Stimulated activated CD4-positive, alpha-beta T cell treated with anti-CD3 and anti-CD28 coated beads, Interleukin-2, amount 100 ng/mL, for 48 hours (primary cell): ENCODE data around the gene MTREX.

Experiments
- DNase-seq, 2 donors: peaks; one replicate each; pipeline ENCODE4 v3.0.0-alpha.2; 2020

Gene MTREX

DNA sequence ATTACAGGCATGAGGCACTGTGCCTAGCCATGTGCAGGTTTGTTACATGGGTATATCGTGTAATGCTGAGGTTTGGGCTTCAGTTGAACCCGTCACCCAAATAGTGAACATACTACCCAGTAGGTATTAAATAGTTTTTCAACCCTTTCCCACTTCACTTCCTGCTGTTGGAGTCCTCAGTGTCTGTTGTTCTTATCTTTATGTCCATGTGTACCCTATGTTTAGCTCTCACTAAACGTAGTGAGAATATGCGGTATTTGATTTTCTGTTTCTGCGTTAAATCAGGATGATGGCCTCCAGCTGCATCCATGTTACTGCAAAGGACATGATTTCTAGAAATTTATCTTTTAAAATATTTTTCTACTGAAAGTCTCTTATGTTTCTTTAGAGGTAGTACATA lies 17.8 kb downstream of the MTREX start:
- DNase-seq: no peak

- no peak for DNase-seq
Observed at GRCh38 chr5:55327281-55327680, 19.5 kb downstream of the MTREX start.

DNA sequence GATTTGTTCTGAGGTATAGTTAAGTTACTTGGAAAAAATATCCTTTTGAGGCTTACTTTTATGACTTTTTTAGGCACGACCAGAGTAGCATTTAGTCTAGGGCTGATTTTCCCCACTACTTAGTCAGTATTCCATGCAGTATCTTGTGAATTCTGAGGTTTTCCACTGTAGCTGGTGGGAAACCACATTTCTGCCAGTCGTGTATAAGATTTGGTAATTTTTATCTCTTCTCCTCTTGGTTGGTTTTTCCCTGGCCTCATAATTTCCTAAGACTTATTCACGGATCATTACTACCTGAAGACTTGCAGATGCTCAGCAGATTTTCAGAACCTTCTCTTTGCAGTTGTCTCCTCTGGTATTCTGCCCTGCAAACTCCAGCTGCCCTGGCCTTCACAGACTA lies 23.5 kb downstream of the MTREX start:
- no peak for DNase-seq

DNA sequence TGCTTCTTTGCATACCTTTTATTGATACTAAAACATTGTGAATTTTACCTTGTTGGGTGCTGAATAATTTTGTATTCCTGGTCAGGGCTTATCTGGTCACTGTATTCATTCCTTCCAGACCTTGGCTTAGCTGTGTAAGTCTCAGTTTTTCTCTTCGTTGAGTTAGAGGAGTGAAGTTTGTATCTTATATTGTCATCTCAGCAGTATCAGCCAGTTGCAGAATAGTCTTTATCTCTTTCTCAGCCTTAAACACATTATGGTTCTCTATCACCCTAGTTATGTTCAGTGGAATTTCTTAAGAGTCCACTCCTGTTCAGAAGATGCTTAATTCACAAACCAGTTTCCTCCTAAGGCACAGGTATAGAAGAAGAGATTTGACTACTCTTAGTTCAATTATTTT lies 25.2 kb downstream of the MTREX start:
- DNase-seq: no peak

GRCh38 chr5:55333811-55334210 lies 26.0 kb downstream of the MTREX start:
- no peak for DNase-seq

- no peak for DNase-seq
Observed at GRCh38 chr5:55338092-55338613, 30.4 kb downstream of the MTREX start.

DNA sequence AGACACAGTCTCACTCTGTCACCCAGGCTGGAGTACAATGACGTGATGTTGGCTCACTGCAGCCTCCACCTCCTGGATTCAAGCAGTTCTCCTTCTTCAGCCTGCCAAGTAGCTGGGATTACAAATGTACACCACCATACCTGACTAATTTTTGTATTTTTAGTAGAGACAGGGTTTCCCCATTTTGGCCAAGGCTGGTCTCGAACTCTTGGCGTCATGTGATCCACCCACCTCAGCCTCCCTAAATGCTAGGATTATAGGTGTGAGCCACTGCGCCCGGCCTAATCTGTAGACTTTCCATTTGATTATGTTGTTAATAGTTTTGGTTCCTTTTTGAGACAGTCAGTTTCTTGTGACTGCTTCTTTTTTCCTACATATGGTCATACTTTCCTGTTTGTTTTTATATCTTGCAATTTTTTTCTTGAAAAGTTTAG lies 31.0 kb downstream of the MTREX start:
- DNase-seq: peak; percentile 59 to 62

DNA sequence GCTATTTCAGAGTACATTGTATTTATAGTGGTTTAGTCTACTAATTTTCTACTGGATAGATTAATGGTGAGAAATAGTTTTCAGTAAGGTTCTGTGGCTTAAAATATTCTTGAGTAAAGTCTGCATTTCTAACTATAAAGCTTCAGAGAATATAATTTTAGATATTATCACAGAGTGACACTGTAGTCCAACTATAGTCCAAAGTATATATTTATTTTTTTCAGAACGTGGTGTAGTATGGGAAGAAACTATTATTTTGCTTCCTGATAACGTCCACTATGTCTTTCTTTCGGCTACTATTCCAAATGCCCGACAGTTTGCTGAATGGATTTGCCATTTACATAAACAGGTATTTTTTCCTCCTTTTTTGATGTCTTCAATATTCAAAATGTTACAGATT lies 35.3 kb downstream of the MTREX start:
- DNase-seq: no peak

DNA sequence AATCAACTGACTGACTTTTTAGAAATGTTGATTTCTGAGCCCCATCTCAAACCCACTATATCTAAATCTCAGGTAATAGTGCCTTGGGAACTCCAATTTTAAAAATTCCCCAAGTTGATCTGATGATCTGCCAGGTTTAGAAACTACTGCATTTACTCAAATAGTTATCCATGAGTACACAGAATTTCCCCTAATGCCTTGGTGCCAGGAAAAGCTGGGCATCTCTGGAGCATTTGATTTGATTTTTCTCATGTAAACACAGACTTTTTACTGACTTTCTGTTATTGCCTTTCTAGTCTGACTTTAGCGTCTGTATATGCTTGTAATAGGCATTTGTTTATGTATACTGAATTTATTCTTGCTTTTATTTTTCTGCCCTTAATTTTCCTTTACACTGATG lies 35.8 kb downstream of the MTREX start:
- DNase-seq: no peak

GRCh38 chr5:55344392-55344992 lies 36.7 kb downstream of the MTREX start:
- DNase-seq: peak; percentile 57 to 71

DNA sequence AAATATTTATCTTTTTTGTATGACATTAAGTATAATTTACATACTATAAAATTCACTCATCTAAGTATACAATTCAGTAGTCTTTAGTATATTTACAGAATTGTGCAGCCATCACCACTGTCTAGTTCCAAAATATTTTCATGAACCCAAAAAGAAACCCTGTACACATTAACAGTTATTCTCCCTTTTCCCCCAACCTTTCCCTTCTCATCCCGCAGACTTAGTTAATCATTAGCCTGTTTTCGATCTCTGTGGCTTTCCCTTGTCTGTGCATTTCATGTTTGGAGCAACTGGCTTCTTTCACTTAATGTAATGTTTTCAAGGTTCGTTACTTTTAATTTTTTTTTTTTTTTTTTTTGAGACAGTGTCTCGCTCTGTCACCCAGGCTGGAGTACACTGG lies 37.5 kb downstream of the MTREX start:
- DNase-seq: no peak

DNA sequence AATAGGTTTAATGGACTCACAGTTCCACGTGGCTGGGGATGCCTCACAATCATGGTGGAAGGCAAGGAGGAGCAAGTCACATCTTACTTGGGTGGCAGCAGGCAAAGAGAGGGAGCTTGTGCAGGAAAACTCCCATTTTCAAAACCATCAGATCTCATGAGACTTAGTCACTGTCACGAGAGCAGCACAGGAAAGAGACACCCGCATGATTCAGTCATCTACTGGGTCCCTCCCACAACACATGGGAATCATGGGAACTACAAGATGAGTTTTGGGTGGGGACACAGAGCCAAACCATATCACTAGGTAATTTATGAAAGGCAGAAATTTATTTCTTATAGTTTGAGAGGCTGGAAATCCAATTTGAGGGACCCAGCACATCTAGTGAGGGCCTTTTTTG lies 40.0 kb downstream of the MTREX start:
- no peak for DNase-seq

- no peak for DNase-seq
Observed at GRCh38 chr5:55350754-55351153, 43.0 kb downstream of the MTREX start.

- DNase-seq: no peak
Observed at GRCh38 chr5:55356896-55357295, 49.1 kb downstream of the MTREX start.

DNA sequence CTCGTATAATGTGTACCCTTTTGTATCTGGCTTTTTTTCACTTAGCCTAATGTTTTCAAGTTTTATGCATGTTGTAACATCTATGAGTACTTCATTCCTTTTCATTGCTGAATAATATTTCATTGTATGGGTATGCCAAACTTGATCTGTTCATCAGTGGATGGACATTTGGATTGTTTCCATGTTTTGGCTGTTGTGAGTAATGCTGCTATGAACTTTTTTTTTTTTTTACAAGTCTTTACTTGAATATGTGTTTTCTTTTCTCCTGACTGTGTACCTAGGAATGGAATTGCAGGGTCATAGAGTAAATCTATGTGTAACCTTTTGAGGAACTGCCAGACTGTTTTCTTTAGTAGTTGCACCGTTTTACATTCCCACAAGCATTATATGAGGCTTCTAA lies 52.4 kb downstream of the MTREX start:
- no peak for DNase-seq

DNA sequence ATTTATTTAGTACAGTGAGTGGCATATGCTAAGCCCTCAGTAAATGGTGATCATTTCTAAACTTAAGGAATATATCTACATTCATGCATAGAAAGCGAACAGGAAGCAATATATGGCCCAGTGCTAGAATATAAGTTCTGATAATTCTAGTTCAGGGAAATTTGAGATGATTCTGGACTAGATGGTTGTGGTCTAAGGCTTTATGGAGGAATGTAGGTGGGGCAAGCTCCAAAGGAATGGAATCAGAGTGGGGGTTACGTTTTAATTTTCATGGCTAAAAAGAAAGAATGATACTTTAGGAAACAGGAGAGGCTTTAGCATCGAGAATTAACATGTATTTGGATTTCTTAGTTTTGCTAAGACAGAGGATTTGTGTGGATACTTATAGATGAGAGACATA lies 56.1 kb downstream of the MTREX start:
- no peak for DNase-seq

GRCh38 chr5:55364537-55365055 lies 56.8 kb downstream of the MTREX start:
- DNase-seq: no peak

GRCh38 chr5:55370291-55370925 lies 62.6 kb downstream of the MTREX start:
- no peak for DNase-seq

DNA sequence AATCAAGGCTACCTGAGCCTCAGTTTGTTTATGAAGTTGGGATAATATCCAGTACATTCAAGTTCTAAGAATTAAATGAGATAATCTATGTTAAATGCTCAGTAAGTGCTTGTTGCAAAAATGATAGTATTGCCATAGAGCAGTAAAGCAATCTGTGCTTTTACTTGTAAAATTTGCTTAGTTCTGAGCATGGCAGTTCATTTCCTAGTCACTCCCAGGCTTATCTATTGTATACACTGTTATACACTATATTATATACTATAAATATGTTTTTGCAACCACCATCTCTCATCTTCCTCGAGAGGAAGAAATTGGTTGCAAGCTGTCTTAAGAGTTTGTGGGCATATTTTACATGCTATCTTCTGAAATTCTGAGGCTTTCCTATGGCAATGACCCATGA lies 63.4 kb downstream of the MTREX start:
- no peak for DNase-seq

DNA sequence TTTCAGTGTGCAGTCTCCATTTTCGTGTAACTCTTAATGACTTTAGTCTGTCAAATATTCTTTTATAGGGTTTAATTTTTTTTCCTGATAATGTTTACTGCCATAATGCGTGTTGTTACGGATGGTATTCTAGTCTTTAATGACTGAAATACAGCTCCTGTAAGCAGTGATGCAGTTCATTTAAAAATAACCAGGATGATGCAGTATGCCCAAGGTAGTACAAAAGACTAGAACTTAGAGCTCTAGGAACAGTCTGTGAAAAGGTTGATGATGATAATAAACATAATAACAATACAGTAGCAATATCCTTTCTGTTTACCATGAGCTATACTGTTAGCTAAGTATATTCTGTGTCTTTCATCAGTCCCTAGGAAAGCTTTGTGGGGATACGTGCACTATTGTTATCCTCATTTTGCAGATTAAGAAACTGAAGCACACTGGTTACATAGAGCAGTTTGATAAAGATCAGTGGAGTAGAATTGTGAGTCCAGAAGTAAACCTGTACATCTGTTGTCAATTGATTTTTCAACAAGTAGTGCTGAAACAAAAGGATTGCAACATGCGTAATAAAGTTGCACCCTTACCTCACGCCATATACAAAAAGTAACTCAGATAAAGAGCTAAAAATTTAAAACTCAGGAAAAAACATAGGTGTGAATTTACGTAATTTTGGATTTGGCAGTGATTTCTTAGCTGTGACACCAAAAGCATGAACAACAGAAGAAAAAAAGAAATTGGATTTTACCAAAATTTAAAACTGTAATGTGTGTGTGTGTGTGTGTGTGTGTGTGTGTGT lies 64.5 kb downstream of the MTREX start:
- no peak for DNase-seq

DNA sequence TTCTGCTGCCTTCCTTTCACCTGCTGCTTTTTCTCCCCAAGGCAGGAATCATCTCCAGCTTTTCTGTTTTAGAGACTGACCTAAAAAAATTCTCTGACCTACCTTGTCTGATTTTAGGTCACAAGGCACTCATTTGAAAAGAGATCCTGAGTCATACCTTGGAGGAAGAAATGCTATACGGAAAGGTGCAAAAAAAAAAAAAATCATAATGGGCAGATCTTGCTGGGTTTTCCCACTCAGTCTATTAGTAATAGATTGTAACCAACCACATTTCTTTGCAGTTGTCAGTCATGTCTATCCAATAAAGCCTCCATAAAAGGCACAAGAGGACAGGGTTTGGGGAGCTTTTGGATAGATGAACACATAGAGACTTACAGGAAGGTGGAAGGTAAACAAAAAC lies 70.0 kb downstream of the MTREX start:
- DNase-seq: no peak

DNA sequence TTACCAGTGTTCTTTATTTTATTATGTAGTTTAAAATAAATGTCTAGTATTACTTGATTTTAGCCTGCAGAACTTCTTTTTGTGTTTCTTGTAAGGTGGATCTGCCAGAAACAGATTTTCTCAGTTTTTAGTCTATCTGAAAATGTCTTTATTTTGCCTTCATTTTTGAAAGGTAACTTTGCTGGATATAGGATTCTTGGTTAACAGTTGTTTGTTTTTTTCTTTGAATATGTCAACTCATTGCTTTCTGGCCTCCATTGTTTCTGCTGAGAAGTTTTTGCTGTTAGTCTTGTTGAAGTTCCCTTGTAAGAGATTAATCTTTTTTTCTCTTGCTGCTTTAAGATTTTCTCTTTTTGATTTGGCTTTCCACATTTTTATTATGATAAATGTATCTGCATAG lies 75.5 kb downstream of the MTREX start:
- no peak for DNase-seq

GRCh38 chr5:55384072-55384471 lies 76.3 kb downstream of the MTREX start:
- no peak for DNase-seq

GRCh38 chr5:55385227-55385626 lies 77.4 kb downstream of the MTREX start:
- DNase-seq: no peak
